Smooth muscle cell of the brain vasculature (primary cell): Measurements from ENCODE around the gene ZSCAN2.
"Not testable (repeated sequence)": the region's sequence is repeated elsewhere in the genome, so short reads cannot be mapped to it uniquely, and the experiment has no call there.

Experiments
- DNase-seq: peaks from one replicate; pipeline ENCODE4 v3.0.0-alpha.2; 2012; ENCODE audit warnings: low read depth, low spot score

The ZSCAN2 gene

GRCh38 chr15:84600687-84601554 is at the start of gene ZSCAN2:
ZSCAN2 (plus strand) TSS chr15:84601009; CDS start chr15:84603928, 2,919 bp downstream.
- peak; percentile 85 for DNase-seq

- not testable (repeated sequence) for DNase-seq
These were observed 49.2 kb upstream of the ZSCAN2 start for GRCh38 chr15:84551624-84552023.

- DNase-seq, result no peak
These were observed 47.9 kb upstream of the ZSCAN2 start for GRCh38 chr15:84552896-84553295.

- DNase-seq, result not testable (repeated sequence)
These were observed 44.1 kb upstream of the ZSCAN2 start for GRCh38 chr15:84556690-84557089.

- not testable (repeated sequence) for DNase-seq
These were observed 32.8 kb upstream of the ZSCAN2 start for GRCh38 chr15:84568021-84568420.

GRCh38 chr15:84570164-84570735 is 30.6 kb upstream of the ZSCAN2 start:
- no peak for DNase-seq

- no peak for DNase-seq
These were observed 28.6 kb upstream of the ZSCAN2 start for GRCh38 chr15:84572231-84572630.

GRCh38 chr15:84575493-84575892 is 25.3 kb upstream of the ZSCAN2 start:
- DNase-seq, result no peak

- not testable (repeated sequence) for DNase-seq
These were observed 22.9 kb upstream of the ZSCAN2 start for GRCh38 chr15:84577891-84578290.

GRCh38 chr15:84579261-84579721 is 21.5 kb upstream of the ZSCAN2 start:
- DNase-seq, result not testable (repeated sequence)

GRCh38 chr15:84581676-84582428 is 19.0 kb upstream of the ZSCAN2 start:
- not testable (repeated sequence) for DNase-seq

GRCh38 chr15:84582583-84583157 is 18.1 kb upstream of the ZSCAN2 start:
- DNase-seq, result no peak

- not testable (repeated sequence) for DNase-seq
These were observed 16.9 kb upstream of the ZSCAN2 start for GRCh38 chr15:84583921-84584320.

- no peak for DNase-seq
These were observed 14.1 kb upstream of the ZSCAN2 start for GRCh38 chr15:84586696-84587095.

GRCh38 chr15:84588053-84588874 is 12.5 kb upstream of the ZSCAN2 start:
- no peak for DNase-seq

- DNase-seq, result no peak
These were observed 10.4 kb upstream of the ZSCAN2 start for GRCh38 chr15:84590406-84590805.

GRCh38 chr15:84591815-84592214 is 9.0 kb upstream of the ZSCAN2 start:
- no peak for DNase-seq

GRCh38 chr15:84594617-84595290 is 6.1 kb upstream of the ZSCAN2 start:
- DNase-seq, result no peak

- no peak for DNase-seq
These were observed 5.1 kb upstream of the ZSCAN2 start for GRCh38 chr15:84595660-84596059.

- no peak for DNase-seq
These were observed 3.5 kb upstream of the ZSCAN2 start for GRCh38 chr15:84597296-84597695.
